GM12878 (cell line): ENCODE data around the gene FIZ1. TPM values are rescaled to one million over a fixed set of nuclear protein-coding genes. Genes with fewer than 3 reads are reported as not detected.

Source experiments
- ATAC-seq: fragments of 200-7000 bp; cut with Tn5 transposase; 3 replicates; pipeline ENCODE4 v1.9.1; 2020; ENCODE audit warnings: mild to moderate bottlenecking, moderate library complexity
- BruUV-seq: library from RNA; stranded (reverse); fragments of 400-500 nt; replicated peaks from 2 replicates; lab custom pipeline; 2021; lab: Mats Ljungman, UMichigan
- CTCF ChIA-PET: fragments of 300-600 bp; sonication (Branson Sonifier 250); formaldehyde crosslinking; extraction: SDS; loops from one replicate; lab custom pipeline; 2021; ENCODE audit warnings: inconsistent platforms; lab: Yijun Ruan, JAX
- POLR2A ChIA-PET: fragments of 350-600 bp; formaldehyde crosslinking; extraction: SDS; loops from one replicate; lab custom pipeline; 2021; ENCODE audit warnings: inconsistent platforms; lab: Charles Lee
- RAD21 ChIA-PET: fragments of 300-600 bp; sonication (Branson Sonifier 250); formaldehyde crosslinking; loops from one replicate; lab custom pipeline; 2023; ENCODE audit warnings: antibody characterized with exemption; ENCODE audit not compliant: unreplicated experiment; lab: Charles Lee
- SMC1A ChIA-PET: fragments of 300-600 bp; sonication (Branson Sonifier 250); formaldehyde crosslinking; loops from one replicate; lab custom pipeline; 2023; ENCODE audit not compliant: unreplicated experiment, uncharacterized antibody; lab: Charles Lee
- DNase-seq: peaks from one replicate; pipeline ENCODE4 v3.0.0-alpha.2; 2011; ENCODE audit warnings: low read depth, low spot score
- FAIRE-seq: peaks from 3 replicates; lab custom pipeline; 2011; peaks lifted over from hg19 to GRCh38; lab: Jason Lieb, UNC
- H2AFZ ChIP-seq: 2 replicates; pipeline ENCODE4 v1.6.0; 2011; ENCODE audit warnings: low read depth, low read length, control low read depth; ENCODE audit not compliant: control insufficient read depth
- H3K27ac ChIP-seq: 2 replicates; pipeline ENCODE4 v1.5.1; 2011; ENCODE audit warnings: control low read depth; ENCODE audit not compliant: control insufficient read depth, insufficient read depth
- H3K27me3 ChIP-seq, 2 experiments: replicated peaks in 1 of 2; 2 replicates each; pipeline versions ENCODE4 v1.6.0 to v1.6.1; 2011; ENCODE audit warnings: low read length in 1 of 2; ENCODE audit not compliant: control insufficient read depth in 2 of 2, insufficient read depth in 2 of 2
- H3K36me3 ChIP-seq, 2 experiments: 2 replicates each; pipeline ENCODE4 v1.5.1; 2011; ENCODE audit warnings: low read length in 1 of 2; ENCODE audit not compliant: control insufficient read depth in 2 of 2, insufficient read depth in 2 of 2
- H3K4me1 ChIP-seq: 2 replicates; pipeline ENCODE4 v1.6.1; 2011; ENCODE audit warnings: mild to moderate bottlenecking, low read length, moderate library complexity, mixed read lengths; ENCODE audit not compliant: control insufficient read depth, insufficient read depth
- H3K4me2 ChIP-seq: 2 replicates; pipeline ENCODE4 v1.6.0; 2011; ENCODE audit warnings: control low read depth; ENCODE audit not compliant: control insufficient read depth, insufficient read depth
- H3K4me3 ChIP-seq: fragments of 200-600 bp; sonication (generic); 2 replicates; pipeline ENCODE4 v1.5.1; 2016
- H3K79me2 ChIP-seq: 2 replicates; pipeline ENCODE4 v1.6.0; 2011; ENCODE audit warnings: low read length; ENCODE audit not compliant: control insufficient read depth, insufficient read depth
- H3K9ac ChIP-seq: 2 replicates; pipeline ENCODE4 v1.8.0; 2011; ENCODE audit warnings: low read length, control low read depth, mixed read lengths; ENCODE audit not compliant: control insufficient read depth, insufficient read depth
- H3K9me3 ChIP-seq: replicated peaks from 3 replicates; pipeline ENCODE4 v1.5.1; 2011; ENCODE audit warnings: mild to moderate bottlenecking, low read length; ENCODE audit not compliant: control insufficient read depth, insufficient read depth
- H4K20me1 ChIP-seq: 2 replicates; pipeline ENCODE4 v1.6.0; 2011; ENCODE audit not compliant: control insufficient read depth, insufficient read depth
- CBX3 ChIP-seq: fragments of 200-600 bp; sonication (generic); IDR thresholded peaks from 2 replicates; pipeline ENCODE4 v1.6.1; 2016; ENCODE audit warnings: low read depth, borderline replicate concordance
- E4F1 ChIP-seq: fragments of 450-650 bp; IDR thresholded peaks from 2 replicates; pipeline ENCODE4 v1.6.1; 2018; ENCODE audit warnings: borderline replicate concordance, mild to moderate bottlenecking; ENCODE audit not compliant: partially characterized antibody
- EED ChIP-seq: sonication (generic); IDR thresholded peaks from 2 replicates; pipeline ENCODE4 v1.6.1; 2016; ENCODE audit warnings: antibody characterized with exemption, low read depth
- ESRRA ChIP-seq: IDR thresholded peaks from 2 replicates; pipeline ENCODE4 v1.6.1; 2012; ENCODE audit warnings: mild to moderate bottlenecking, low read length, improper control_type of control experiment
- EZH2 ChIP-seq: IDR thresholded peaks from 2 replicates; pipeline ENCODE4 v1.6.1; 2012; ENCODE audit warnings: low read depth, mild to moderate bottlenecking, control low read depth, inconsistent platforms, low read length, borderline replicate concordance; ENCODE audit not compliant: control insufficient read depth
- FOXK2 ChIP-seq: fragments of 450-650 bp; IDR thresholded peaks from 2 replicates; pipeline ENCODE4 v1.6.1; 2017; ENCODE audit warnings: mild to moderate bottlenecking, moderate library complexity
- FOXM1 ChIP-seq: IDR thresholded peaks from 2 replicates; pipeline ENCODE4 v1.6.1; 2012; ENCODE audit warnings: low read depth, mild to moderate bottlenecking, inconsistent platforms, low read length, moderate library complexity
- JUND ChIP-seq: IDR thresholded peaks from 2 replicates; pipeline ENCODE4 v1.6.1; 2012; ENCODE audit warnings: low read depth, mild to moderate bottlenecking, low read length, improper control_type of control experiment, moderate library complexity
- MLLT1 ChIP-seq: fragments of 450-650 bp; IDR thresholded peaks from 2 replicates; pipeline ENCODE4 v1.6.1; 2016; ENCODE audit warnings: mild to moderate bottlenecking
- MYB ChIP-seq: fragments of 150-350 bp; IDR thresholded peaks from 2 replicates; pipeline ENCODE4 v1.6.1; 2014; ENCODE audit warnings: mild to moderate bottlenecking, low read depth, low read length, borderline replicate concordance
- RAD51 ChIP-seq: fragments of 450-650 bp; IDR thresholded peaks from 2 replicates; pipeline ENCODE4 v1.6.1; 2016; ENCODE audit warnings: moderate library complexity, mild to moderate bottlenecking, inconsistent platforms
- RUNX3 ChIP-seq: IDR thresholded peaks from 2 replicates; pipeline ENCODE4 v1.6.1; 2012; ENCODE audit warnings: low read length, inconsistent platforms
- SKIL ChIP-seq: fragments of 450-650 bp; IDR thresholded peaks from 2 replicates; pipeline ENCODE4 v1.6.1; 2017; ENCODE audit warnings: mild to moderate bottlenecking, low read depth, inconsistent platforms; ENCODE audit not compliant: poor library complexity, severe bottlenecking
- TCF12 ChIP-seq: IDR thresholded peaks from 2 replicates; pipeline ENCODE4 v1.6.1; 2011; ENCODE audit warnings: low read depth, mild to moderate bottlenecking, low read length
- TCF7 ChIP-seq: IDR thresholded peaks from 2 replicates; pipeline ENCODE4 v1.6.1; 2014; ENCODE audit warnings: antibody characterized with exemption, borderline replicate concordance
- WGBS: methylation state at CpG from one replicate; pipeline ENCODE4 v1.1.6; 2016; ENCODE audit warnings: low lambda C conversion rate; ENCODE audit not compliant: insufficient replicate concordance, insufficient coverage; ENCODE audit errors: missing lambda C conversion rate; 5-methylcytosine and 5-hydroxymethylcytosine counted together
- in situ Hi-C: fragments of 300-500 bp; cut with MboI; formaldehyde crosslinking; loops from 9 replicates; pipeline ENCODE4 v1.14.3; 2018; ENCODE audit warnings: mixed read lengths
- intact Hi-C: fragments of 100-400 bp; cut with micrococcal nuclease; formaldehyde crosslinking; loops from one replicate; pipeline ENCODE4 v1.14.2; 2022; ENCODE audit not compliant: unreplicated experiment
- polyA plus RNA-seq, 11 experiments: library from polyadenylated mRNA; depleted of rRNA in 4 of 11; unstranded in 6 of 11; stranded (reverse) in 5 of 11; fragments of >200 nt; fragmentation: Nextera tagmentation in 4 of 11; fragmentation: Illumina TruSeq in 1 of 11; extraction: Ambion mirVana in 4 of 11; extraction: Trizol in 1 of 11; gene quantifications; 1 replicate in 1 of 11; 2 replicates in 10 of 11; pipeline versions ENCODE4 v1.2.1 to v1.2.3, GENCODE V29; 2011 to 2016; ENCODE audit warnings: inconsistent platforms in 2 of 11, missing spikeins in 2 of 11, low read depth in 1 of 11
- total RNA-seq, 4 experiments: library from RNA; depleted of rRNA in 3 of 4; stranded (reverse); fragments of >200 nt in 3 of 4; fragmentation: Illumina TruSeq in 1 of 4; extraction: Trizol in 1 of 4; gene quantifications; 2 replicates each; pipeline versions ENCODE4 v1.2.1 to v1.2.3, GENCODE V29; 2013 to 2021

The FIZ1 gene
- total and polyA plus RNA-seq, 10 of the 15 experiments (the other 5 are each of a cell fraction or from before 2014, with no cell fraction given): 0.60 to 16.8 (median 4.2) TPM

- POLR2A ChIA-PET: interaction anchor here (0.7 kb wide), 1 partner anchor 66 kb away, joined by 3 read pairs; no protein-coding TSS in a partner anchor
- BruUV-seq: no TSS peak
Measured at GRCh38 chr19:55597501-55597921, 1.8 kb downstream of the FIZ1 start.

More at GRCh38 chr19:55597501-55597921, 1.8 kb downstream of the FIZ1 start:
- Histone ChIP-seq H3K4me2 (no peak overlapping the region), H3K9ac (no peak overlapping the region), H3K27ac (no peak overlapping the region), H3K4me3 (no peak overlapping the region), H3K27me3 (no peaks in the 10 kb centered on the region), H2AFZ (no peak overlapping the region), H3K9me3 (peaks cover 2% of the 10 kb centered on the region; the same call in 2 of the 3 replicates), H3K36me3 (peaks cover 0 to 8% of the 10 kb centered on the region in 2 experiments; a peak in 1 of 4 replicates), H4K20me1 (no peaks in the 10 kb centered on the region), H3K79me2 (peaks cover 10% of the 10 kb centered on the region), H3K4me1 (peaks cover 6% of the 10 kb centered on the region; the same call in 1 of the 2 replicates)
- no peak for TF ChIP-seq EED
- no peak for TF ChIP-seq E4F1
- TF ChIP-seq FOXM1: no peak
- TF ChIP-seq SKIL: no peak
- TF ChIP-seq FOXK2: no peak
- TF ChIP-seq ESRRA: no peak
- TF ChIP-seq MYB: no peak
- no peak for TF ChIP-seq RAD51
- TF ChIP-seq JUND: no peak
- no peak for TF ChIP-seq RUNX3
- TF ChIP-seq MLLT1: no peak
- TF ChIP-seq TCF12: no peak
- TF ChIP-seq EZH2: no peak
- TF ChIP-seq CBX3: no peak
- no peak for TF ChIP-seq TCF7
- ATAC-seq: no peak
- WGBS: 98% methylated on average over 30 of the region's 30 CpGs
- FAIRE-seq: no peak
- DNase-seq: no peak
- ChIA-PET SMC1A (no interaction called here), RAD21 (interaction anchor here (2.6 kb wide), 1 partner anchor 121 kb away, joined by 11 read pairs; the partner anchor contains the start of gene ZNF628), CTCF (interaction anchor here (2.4 kb wide), 1 partner anchor 29 kb away, joined by 9 read pairs; no protein-coding TSS in a partner anchor)
- in situ Hi-C loops (no loop called here), intact Hi-C loops (no loop called here)
